ENCODE data around the gene BLOC1S5. TPM values are rescaled to one million over a fixed set of nuclear protein-coding genes. Genes with fewer than 3 reads are reported as not detected.

The BLOC1S5 gene
- total and polyA plus RNA-seq, 9 of the 15 experiments (the other 6 are each of a cell fraction or from before 2014, with no cell fraction given), result 8.5 to 41.0 (median 27.7) TPM

DNA sequence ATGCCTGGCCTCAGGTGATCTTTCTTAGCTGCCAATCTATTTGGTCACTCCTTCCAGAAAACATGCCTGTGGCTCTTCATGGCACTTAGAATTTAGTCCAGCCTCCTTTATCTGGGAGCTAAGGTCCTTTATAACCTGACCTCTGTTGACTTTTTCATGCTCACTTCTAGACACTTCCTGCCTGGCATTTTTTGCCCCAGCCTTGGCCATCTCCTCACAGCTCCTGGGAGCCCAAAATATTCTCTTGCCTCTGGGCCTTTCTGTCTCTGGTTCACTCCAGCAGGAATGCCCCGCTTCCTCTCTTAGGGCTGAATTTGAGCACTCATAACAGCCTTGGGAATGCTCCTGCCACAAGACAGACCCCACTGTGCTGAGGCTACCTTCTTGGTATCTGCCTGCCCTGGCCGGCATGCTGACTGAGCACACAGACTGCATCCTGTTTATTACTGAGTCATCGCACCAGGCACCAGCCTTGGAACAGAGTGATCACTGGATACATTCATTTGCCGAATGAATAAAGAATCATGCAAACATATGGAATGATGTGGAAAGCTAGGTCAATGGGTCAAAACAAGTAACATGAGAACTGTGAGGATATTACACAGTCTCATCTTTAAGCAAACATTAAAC is 44.0 kb upstream of the BLOC1S5 start (continued):
- TF ChIP-seq ARID1B (IDR thresholded peaks at IDR 0.05), result peak; percentile 63
- peak; percentile 73; the same call in 1 of the 2 replicates for TF ChIP-seq SMARCC2 (IDR thresholded peaks at IDR 0.05; ENCODE audit: low read depth)
- TF ChIP-seq ETV1 (tag; conservative IDR thresholded peaks at IDR 0.05; ENCODE audit: low read depth), result peak; percentile 41

DNA sequence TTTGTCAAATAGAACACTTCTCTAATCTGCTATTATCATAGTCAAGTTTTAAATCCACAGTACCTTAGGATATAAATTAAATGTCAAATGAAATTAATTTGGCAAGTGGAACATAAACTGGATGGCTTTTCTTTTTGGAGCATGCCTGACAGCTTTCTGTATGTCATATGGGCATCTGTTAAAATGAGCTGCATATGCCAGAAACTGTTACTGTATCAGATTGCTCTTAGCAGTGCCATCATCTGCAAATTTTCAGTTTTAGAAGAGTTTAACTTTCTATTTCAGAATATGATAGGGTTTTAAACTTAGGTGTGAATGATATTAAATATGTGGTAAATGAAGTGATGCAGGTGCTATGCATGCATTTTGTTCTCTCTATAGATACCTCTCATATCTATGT is 41.6 kb upstream of the BLOC1S5 start:
- no peak overlapping the region for H2AFZ ChIP-seq (ENCODE audit: low read depth, low read length)
- intact Hi-C loops (cut with micrococcal nuclease) (loop anchor here (10.0 kb wide), 1 partner anchor 329 kb away; the partner anchor contains the start of gene SLC35B3), in situ Hi-C loops (cut with MboI) (no loop called here)
- H3K27me3 ChIP-seq (ENCODE audit: control insufficient read depth in 2 of 2, insufficient read depth in 2 of 2, low read length in 2 of 2), result peaks cover 0 to 2% of the 10 kb centered on the region in 2 experiments; a peak in 1 of 5 replicates
- no TSS peak for BruUV-seq (replicated peaks)
- POLR2A ChIA-PET, result no interaction called here
- H3K79me2 ChIP-seq (ENCODE audit: control insufficient read depth, insufficient read depth, low read length), result peaks cover 21% of the 10 kb centered on the region
- ATAC-seq (no peak), DNase-seq (ENCODE audit: extremely low read depth in 1 of 4, low spot score in 3 of 4) (no peak), FAIRE-seq (no peak)
- peaks cover 2 to 10% of the 10 kb centered on the region in 2 experiments; a peak in 4 of 5 replicates for H3K4me1 ChIP-seq (replicated peaks in 1 of 2; ENCODE audit: control insufficient read depth in 2 of 2, insufficient read depth in 2 of 2, low read length in 2 of 2)
- H4K20me1 ChIP-seq (replicated peaks; ENCODE audit: control insufficient read depth, insufficient read depth, low read length), result no peaks in the 10 kb centered on the region
- H3K9me1 ChIP-seq (ENCODE audit: control insufficient read depth, insufficient read depth, low read length), result no peaks in the 10 kb centered on the region
- H3K27ac ChIP-seq (ENCODE audit: extremely low read depth, low read depth, low read length), result no peak overlapping the region
- H3K4me3 ChIP-seq, result no peak overlapping the region
- CTCF ChIA-PET (ENCODE audit: low intra/inter-chr PET ratio), result no interaction called here
- H3K4me2 ChIP-seq (ENCODE audit: insufficient read depth, low read length), result no peak overlapping the region
- no peaks in the 10 kb centered on the region for H3K36me3 ChIP-seq (ENCODE audit: control insufficient read depth, insufficient read depth, low read length)
- H3K9ac ChIP-seq (ENCODE audit: insufficient read depth in 1 of 2, low read depth in 2 of 2, low read length in 2 of 2), result no peak overlapping the region
- H3K9me3 ChIP-seq (replicated peaks; ENCODE audit: control insufficient read depth, insufficient read depth, low read depth, low read length), result no peaks in the 10 kb centered on the region
- TF ChIP-seq ZNF561 (CRISPR knock-in tag; conservative IDR thresholded peaks at IDR 0.05) (no peak), HNRNPL (IDR thresholded peaks at IDR 0.05; ENCODE audit: low read depth, low read length) (no peak), RFX5 (IDR thresholded peaks at IDR 0.05; ENCODE audit: low read depth, low read length) (no peak), C11orf30 (IDR thresholded peaks at IDR 0.05; ENCODE audit: low read depth) (no peak), ETS2 (tag; IDR thresholded peaks at IDR 0.05; ENCODE audit: borderline replicate concordance, poor library complexity, severe bottlenecking) (no peak), GABPB1 (CRISPR knock-in tag; IDR thresholded peaks at IDR 0.05) (no peak), PHB (CRISPR knock-in tag; IDR thresholded peaks at IDR 0.05) (no peak)
- TF ChIP-seq, protein P1, sequence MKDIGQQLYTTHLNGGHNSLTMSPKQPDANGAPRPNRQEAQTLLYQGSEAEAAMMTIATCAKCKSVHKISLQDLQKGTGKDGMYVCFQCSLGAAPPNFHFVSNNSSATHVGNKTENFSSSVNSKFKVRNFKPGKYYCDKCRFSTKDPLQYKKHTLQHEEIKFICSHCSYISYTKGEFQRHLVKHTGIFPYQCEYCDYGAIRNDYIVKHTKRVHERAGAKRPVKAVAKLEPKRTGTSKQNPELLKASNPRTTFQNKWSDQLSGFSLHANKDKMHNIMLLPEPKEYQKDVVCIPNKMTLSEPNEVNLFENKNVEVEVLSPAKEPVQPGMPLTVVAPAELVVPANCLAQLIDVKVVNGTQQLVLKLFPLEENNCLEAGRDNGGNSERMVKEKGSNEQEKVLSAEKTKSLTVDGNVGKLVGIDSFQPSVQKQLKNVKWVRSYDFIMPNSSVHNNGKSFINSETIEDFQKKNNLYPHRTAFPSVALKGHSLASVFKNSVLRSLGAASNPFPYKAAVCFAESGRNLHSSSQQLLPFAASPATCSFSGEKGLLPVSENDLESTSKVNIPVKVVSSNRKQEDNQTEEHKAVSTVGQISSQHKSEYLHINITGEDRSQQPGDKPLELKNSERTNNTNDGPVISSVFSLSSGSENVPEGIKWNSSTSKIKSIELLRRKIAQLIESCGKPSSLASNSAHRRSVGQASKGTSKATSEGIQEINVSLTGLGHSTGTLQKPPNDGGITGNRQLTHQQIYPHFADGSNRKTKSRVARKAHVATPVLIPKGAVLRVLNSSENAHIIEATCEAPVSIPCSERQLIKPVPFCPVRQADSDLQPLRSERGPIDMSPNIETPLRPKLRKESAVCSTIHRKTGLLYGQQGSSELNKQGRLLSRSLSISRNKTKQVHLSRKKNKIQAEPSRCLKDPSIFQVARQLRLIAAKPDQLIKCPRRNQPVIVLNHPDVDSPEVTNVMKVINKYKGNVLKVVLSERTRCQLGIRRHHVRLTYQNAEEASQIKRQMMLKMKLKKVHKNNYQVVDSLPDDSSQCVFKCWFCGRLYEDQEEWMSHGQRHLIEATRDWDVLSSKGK (CRISPR knock-in tag; IDR thresholded peaks at IDR 0.05), result no peak
- TF ChIP-seq, protein P2, sequence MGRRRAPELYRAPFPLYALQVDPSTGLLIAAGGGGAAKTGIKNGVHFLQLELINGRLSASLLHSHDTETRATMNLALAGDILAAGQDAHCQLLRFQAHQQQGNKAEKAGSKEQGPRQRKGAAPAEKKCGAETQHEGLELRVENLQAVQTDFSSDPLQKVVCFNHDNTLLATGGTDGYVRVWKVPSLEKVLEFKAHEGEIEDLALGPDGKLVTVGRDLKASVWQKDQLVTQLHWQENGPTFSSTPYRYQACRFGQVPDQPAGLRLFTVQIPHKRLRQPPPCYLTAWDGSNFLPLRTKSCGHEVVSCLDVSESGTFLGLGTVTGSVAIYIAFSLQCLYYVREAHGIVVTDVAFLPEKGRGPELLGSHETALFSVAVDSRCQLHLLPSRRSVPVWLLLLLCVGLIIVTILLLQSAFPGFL (CRISPR knock-in tag; IDR thresholded peaks at IDR 0.05), result no peak
- TF ChIP-seq, protein P3, sequence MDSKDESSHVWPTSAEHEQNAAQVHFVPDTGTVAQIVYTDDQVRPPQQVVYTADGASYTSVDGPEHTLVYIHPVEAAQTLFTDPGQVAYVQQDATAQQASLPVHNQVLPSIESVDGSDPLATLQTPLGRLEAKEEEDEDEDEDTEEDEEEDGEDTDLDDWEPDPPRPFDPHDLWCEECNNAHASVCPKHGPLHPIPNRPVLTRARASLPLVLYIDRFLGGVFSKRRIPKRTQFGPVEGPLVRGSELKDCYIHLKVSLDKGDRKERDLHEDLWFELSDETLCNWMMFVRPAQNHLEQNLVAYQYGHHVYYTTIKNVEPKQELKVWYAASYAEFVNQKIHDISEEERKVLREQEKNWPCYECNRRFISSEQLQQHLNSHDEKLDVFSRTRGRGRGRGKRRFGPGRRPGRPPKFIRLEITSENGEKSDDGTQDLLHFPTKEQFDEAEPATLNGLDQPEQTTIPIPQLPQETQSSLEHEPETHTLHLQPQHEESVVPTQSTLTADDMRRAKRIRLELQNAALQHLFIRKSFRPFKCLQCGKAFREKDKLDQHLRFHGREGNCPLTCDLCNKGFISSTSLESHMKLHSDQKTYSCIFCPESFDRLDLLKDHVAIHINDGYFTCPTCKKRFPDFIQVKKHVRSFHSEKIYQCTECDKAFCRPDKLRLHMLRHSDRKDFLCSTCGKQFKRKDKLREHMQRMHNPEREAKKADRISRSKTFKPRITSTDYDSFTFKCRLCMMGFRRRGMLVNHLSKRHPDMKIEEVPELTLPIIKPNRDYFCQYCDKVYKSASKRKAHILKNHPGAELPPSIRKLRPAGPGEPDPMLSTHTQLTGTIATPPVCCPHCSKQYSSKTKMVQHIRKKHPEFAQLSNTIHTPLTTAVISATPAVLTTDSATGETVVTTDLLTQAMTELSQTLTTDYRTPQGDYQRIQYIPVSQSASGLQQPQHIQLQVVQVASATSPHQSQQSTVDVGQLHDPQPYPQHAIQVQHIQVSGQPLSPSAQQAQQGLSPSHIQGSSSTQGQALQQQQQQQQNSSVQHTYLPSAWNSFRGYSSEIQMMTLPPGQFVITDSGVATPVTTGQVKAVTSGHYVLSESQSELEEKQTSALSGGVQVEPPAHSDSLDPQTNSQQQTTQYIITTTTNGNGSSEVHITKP (IDR thresholded peaks at IDR 0.05; ENCODE audit: partially characterized antibody), result no peak
